NAMALWA (cell line): ENCODE results near the gene SLC6A4.
"Not testable (repeated sequence)": the region's sequence is repeated elsewhere in the genome, so short reads cannot be mapped to it uniquely, and the experiment has no call there.

Experiments used
- DNase-seq: peaks from one replicate; pipeline ENCODE4 v3.0.0-alpha.2; 2015; ENCODE audit warnings: low spot score

SLC6A4 gene

GRCh38 chr17:30172560-30172959, 62.9 kb downstream of the SLC6A4 start:
- no peak for DNase-seq

- DNase-seq, result no peak
These were observed 65.0 kb downstream of the SLC6A4 start for GRCh38 chr17:30170415-30170987.

GRCh38 chr17:30165960-30166359, 69.5 kb downstream of the SLC6A4 start:
- DNase-seq, result peak; percentile 25

- peak; percentile 27 for DNase-seq
These were observed 70.3 kb downstream of the SLC6A4 start for GRCh38 chr17:30165147-30165546.

GRCh38 chr17:30164531-30164930, 71.0 kb downstream of the SLC6A4 start:
- no peak for DNase-seq

- DNase-seq, result no peak
These were observed 73.9 kb downstream of the SLC6A4 start for GRCh38 chr17:30161601-30162000.

GRCh38 chr17:30160419-30161172, 74.9 kb downstream of the SLC6A4 start:
- no peak for DNase-seq

- no peak for DNase-seq
These were observed 76.4 kb downstream of the SLC6A4 start for GRCh38 chr17:30158896-30159625.

GRCh38 chr17:30155389-30155788, 80.1 kb downstream of the SLC6A4 start:
- no peak for DNase-seq

GRCh38 chr17:30153463-30153862, 82.0 kb downstream of the SLC6A4 start:
- DNase-seq, result no peak

GRCh38 chr17:30151471-30151870, 84.0 kb downstream of the SLC6A4 start:
- DNase-seq, result no peak

- no peak for DNase-seq
These were observed 87.1 kb downstream of the SLC6A4 start for GRCh38 chr17:30148376-30148775.

- DNase-seq, result not testable (repeated sequence)
These were observed 87.6 kb downstream of the SLC6A4 start for GRCh38 chr17:30147860-30148259.
